Natural killer cell (primary cell): ENCODE measurements around the gene MATK. TPM values are rescaled to one million over a fixed set of nuclear protein-coding genes. Genes with fewer than 3 reads are reported as not detected.
A peak's percentile ranks its signal among the peaks of the same experiment; 100 is the strongest.

ENCODE experiments used
- ATAC-seq, 3 donors: fragments of 150-1000 bp in 2 of 3; fragments of 200-7000 bp in 1 of 3; cut with Tn5 transposase; 1 replicate in 1 of 3; 2 replicates in 2 of 3; pipeline ENCODE4 v1.10.0; 2021; ENCODE audit warnings: mild to moderate bottlenecking in 2 of 3, moderate library complexity in 2 of 3
- DNase-seq, 2 donors: peaks; one replicate each; pipeline versions ENCODE4 v3.0.0 to v3.0.0-alpha.2; 2013 to 2021; ENCODE audit warnings: mixed read lengths in 1 of 2
- H3K27ac ChIP-seq: one replicate; pipeline ENCODE4 v1.5.1; 2013; ENCODE audit warnings: mild to moderate bottlenecking, low read length
- H3K27me3 ChIP-seq: one replicate; pipeline ENCODE4 v1.6.1; 2013; ENCODE audit warnings: low read length; ENCODE audit not compliant: control insufficient read depth, insufficient read depth
- H3K36me3 ChIP-seq: one replicate; pipeline ENCODE4 v1.6.1; 2013; ENCODE audit warnings: low read length; ENCODE audit not compliant: control insufficient read depth, insufficient read depth
- H3K4me1 ChIP-seq: one replicate; pipeline ENCODE4 v1.6.1; 2013; ENCODE audit warnings: low read length; ENCODE audit not compliant: control insufficient read depth, insufficient read depth
- H3K4me3 ChIP-seq: one replicate; pipeline ENCODE4 v1.5.1; 2013; ENCODE audit warnings: low read length
- H3K9me3 ChIP-seq: one replicate; pipeline ENCODE4 v1.6.1; 2013; ENCODE audit warnings: low read length; ENCODE audit not compliant: control insufficient read depth, insufficient read depth
- H3K27ac Mint-ChIP-seq, 2 donors: one replicate each; pipeline ENCODE4 v1.8.0; 2022; ENCODE audit warnings: mild to moderate bottlenecking in 2 of 2, mixed read lengths in 2 of 2, moderate library complexity in 1 of 2
- H3K27me3 Mint-ChIP-seq, 2 donors: one replicate each; pipeline ENCODE4 v1.8.0; 2022; ENCODE audit warnings: low read depth in 2 of 2, mixed read lengths in 2 of 2
- H3K36me3 Mint-ChIP-seq: one replicate; pipeline ENCODE4 v1.8.0; 2022; ENCODE audit warnings: mixed read lengths
- H3K4me1 Mint-ChIP-seq, 2 donors: one replicate each; pipeline ENCODE4 v1.8.0; 2022; ENCODE audit warnings: mixed read lengths in 2 of 2
- H3K4me3 Mint-ChIP-seq: one replicate; pipeline ENCODE4 v1.8.0; 2022; ENCODE audit warnings: mild to moderate bottlenecking, moderate library complexity, mixed read lengths
- H3K9me3 Mint-ChIP-seq, 2 donors: one replicate each; pipeline ENCODE4 v1.8.0; 2022; ENCODE audit warnings: mixed read lengths in 2 of 2
- WGBS: methylation state at CpG from one replicate; pipeline ENCODE4 v1.1.7; 2013; ENCODE audit warnings: missing lambda C conversion rate; ENCODE audit not compliant: insufficient coverage; 5-methylcytosine and 5-hydroxymethylcytosine counted together
- intact Hi-C: fragments of 100-400 bp; cut with micrococcal nuclease; formaldehyde crosslinking; loops from one replicate; pipeline ENCODE4 v1.14.2; 2022
- total RNA-seq, 4 donors: library from RNA; stranded (reverse); fragments of 120-200 nt in 1 of 4; gene quantifications; one replicate each; pipeline versions ENCODE4 v1.2.3 to v1.2.4, GENCODE V29; 2013 to 2022
- TF ChIP-seq, protein P1 (sequence below): fragments of 200-600 bp; IDR thresholded peaks from one replicate; pipeline ENCODE4 v1.8.0; 2022; ENCODE audit warnings: antibody characterized with exemption

The MATK gene
- total RNA-seq, 3 donors from 2014 or later (not counting 1 experiment from before 2014, with no cell fraction given): 269 to 353 (median 317) TPM

DNA sequence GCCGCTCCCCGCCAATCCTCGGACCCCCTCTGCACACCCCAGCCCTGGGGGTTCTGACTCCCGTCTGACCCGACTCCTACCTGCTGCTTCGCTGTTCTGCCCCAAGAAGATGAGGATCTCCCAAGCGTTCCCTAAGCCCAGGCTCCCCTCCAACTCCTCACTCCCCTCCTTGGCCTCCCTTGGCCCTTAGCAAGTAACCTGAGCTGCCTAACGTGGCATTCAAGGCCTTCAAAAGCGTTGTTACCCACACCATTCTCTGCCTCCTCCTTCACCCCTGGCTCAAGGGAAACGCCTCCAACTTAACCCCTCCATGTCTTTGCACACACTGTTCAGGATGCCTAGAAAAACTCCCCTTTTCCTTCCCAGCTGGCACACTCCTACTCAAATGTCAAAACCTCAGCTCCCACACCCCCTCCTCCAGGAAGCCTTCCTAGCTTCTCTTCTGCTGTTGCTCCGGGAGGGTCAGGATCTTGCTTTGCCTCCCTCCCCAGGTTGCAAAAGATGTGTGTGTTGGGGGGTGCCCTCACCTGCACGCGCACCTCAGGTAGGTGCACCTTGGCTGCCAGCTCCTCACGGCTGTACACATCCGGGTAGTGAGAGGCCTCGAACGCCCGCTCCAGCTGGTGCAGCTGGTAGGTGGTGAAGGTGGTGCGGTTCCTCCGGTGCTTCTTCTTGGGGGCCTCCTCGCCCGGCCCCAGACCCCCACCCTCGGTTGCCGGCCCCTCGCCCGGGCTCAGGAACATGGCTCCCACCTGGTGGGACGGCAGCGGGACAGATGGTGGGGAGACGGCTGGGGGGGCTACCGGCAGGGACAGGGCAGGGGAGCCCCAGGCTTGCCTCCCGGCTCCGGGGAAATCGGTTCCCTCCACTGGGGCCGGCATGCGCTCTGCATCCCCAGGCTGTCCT, 14.9 kb downstream of the MATK start:
- no peak overlapping the region for H3K27ac Mint-ChIP-seq
- DNase-seq: no peak
- 92% methylated on average over 34 of the region's 35 CpGs for WGBS
- H3K27me3 ChIP-seq: no peaks in the 10 kb centered on the region
- no peak overlapping the region for H3K27ac ChIP-seq
- no peaks in the 10 kb centered on the region for H3K9me3 ChIP-seq
- no peak overlapping the region for H3K4me3 ChIP-seq
- no peaks in the 10 kb centered on the region for H3K27me3 Mint-ChIP-seq
- H3K4me3 Mint-ChIP-seq: no peak overlapping the region
- peaks cover 5% of the 10 kb centered on the region for H3K4me1 ChIP-seq
- TF ChIP-seq, protein P1, sequence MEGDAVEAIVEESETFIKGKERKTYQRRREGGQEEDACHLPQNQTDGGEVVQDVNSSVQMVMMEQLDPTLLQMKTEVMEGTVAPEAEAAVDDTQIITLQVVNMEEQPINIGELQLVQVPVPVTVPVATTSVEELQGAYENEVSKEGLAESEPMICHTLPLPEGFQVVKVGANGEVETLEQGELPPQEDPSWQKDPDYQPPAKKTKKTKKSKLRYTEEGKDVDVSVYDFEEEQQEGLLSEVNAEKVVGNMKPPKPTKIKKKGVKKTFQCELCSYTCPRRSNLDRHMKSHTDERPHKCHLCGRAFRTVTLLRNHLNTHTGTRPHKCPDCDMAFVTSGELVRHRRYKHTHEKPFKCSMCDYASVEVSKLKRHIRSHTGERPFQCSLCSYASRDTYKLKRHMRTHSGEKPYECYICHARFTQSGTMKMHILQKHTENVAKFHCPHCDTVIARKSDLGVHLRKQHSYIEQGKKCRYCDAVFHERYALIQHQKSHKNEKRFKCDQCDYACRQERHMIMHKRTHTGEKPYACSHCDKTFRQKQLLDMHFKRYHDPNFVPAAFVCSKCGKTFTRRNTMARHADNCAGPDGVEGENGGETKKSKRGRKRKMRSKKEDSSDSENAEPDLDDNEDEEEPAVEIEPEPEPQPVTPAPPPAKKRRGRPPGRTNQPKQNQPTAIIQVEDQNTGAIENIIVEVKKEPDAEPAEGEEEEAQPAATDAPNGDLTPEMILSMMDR: no peak
- intact Hi-C loops: no loop called here
- H3K9me3 Mint-ChIP-seq: no peaks in the 10 kb centered on the region
- H3K4me1 Mint-ChIP-seq: peaks cover 0 to 23% of the 10 kb centered on the region in 2 donors
- ATAC-seq: no peak
- peaks cover 22% of the 10 kb centered on the region for H3K36me3 ChIP-seq
- no peaks in the 10 kb centered on the region for H3K36me3 Mint-ChIP-seq

DNA sequence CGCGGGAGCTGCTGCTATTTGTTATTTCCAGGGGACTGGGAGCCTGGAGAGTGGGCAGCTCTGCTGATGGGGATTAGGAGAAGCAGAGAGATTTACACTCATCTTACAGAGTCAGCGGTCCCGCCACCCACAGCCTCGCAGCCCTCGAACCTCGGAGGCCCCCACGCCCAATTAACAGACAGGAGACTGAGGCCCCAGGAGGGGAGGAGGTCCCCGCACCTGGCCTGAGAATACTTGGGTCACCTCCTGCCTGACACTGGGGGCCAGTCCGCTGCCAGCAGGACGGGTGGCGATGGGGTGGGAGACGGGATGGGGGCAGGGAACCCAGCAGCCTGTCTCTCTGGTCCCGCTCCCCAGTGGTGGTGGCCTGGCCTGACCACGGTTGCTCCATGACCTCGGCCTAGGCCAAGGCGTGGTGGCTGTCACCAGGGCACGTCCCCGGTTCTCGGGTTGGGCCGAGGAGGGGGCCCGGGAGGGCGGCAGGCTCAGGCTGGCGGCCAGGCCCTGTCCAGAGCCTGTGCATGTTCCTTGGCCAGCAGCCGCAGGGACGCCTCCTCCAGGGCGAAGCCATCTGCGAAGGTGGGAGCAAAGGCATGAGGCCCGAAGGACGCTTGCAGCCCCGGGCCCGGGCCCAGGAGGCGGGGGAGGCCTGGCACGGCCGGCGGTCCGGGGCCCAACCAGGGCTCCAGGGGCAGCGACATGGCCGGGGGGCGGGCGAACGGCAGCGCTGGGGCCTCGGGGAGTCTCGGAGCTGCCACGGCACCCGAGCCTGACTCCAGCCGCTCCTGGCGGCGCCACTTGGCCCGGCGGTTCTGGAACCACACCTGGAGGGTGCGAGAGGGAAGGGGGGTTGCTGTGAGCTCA, 15.8 kb downstream of the MATK start:
- no peaks in the 10 kb centered on the region for H3K27me3 ChIP-seq
- H3K9me3 ChIP-seq: no peaks in the 10 kb centered on the region
- H3K4me3 ChIP-seq: no peak overlapping the region
- TF ChIP-seq, protein P1: no peak
- Mint-ChIP-seq H3K9me3 (no peaks in the 10 kb centered on the region), H3K4me3 (no peak overlapping the region), H3K4me1 (peaks cover 0 to 20% of the 10 kb centered on the region in 2 donors), H3K36me3 (no peaks in the 10 kb centered on the region), H3K27ac (no peak overlapping the region), H3K27me3 (no peaks in the 10 kb centered on the region)
- no peak overlapping the region for H3K27ac ChIP-seq
- DNase-seq (no peak), ATAC-seq (peak in 1 of 3 donors; percentile 11)
- intact Hi-C loops: no loop called here
- no peaks in the 10 kb centered on the region for H3K4me1 ChIP-seq
- peaks cover 24% of the 10 kb centered on the region for H3K36me3 ChIP-seq
- WGBS: 95% methylated on average over 53 of the region's 53 CpGs

GRCh38 chr19:3769494-3769893, 16.7 kb downstream of the MATK start:
- TF ChIP-seq, protein P1: no peak
- WGBS: 93% methylated on average over 17 of the region's 17 CpGs
- H3K36me3 Mint-ChIP-seq: no peaks in the 10 kb centered on the region
- H3K27ac Mint-ChIP-seq: no peak overlapping the region
- Histone ChIP-seq H3K4me1 (no peaks in the 10 kb centered on the region), H3K27me3 (no peaks in the 10 kb centered on the region), H3K27ac (no peak overlapping the region), H3K4me3 (no peak overlapping the region), H3K36me3 (peaks cover 29% of the 10 kb centered on the region), H3K9me3 (no peaks in the 10 kb centered on the region)
- H3K9me3 Mint-ChIP-seq: no peaks in the 10 kb centered on the region
- H3K27me3 Mint-ChIP-seq: no peaks in the 10 kb centered on the region
- DNase-seq: no peak
- intact Hi-C loops: no loop called here
- no peak for ATAC-seq
- peaks cover 0 to 20% of the 10 kb centered on the region in 2 donors for H3K4me1 Mint-ChIP-seq
- no peak overlapping the region for H3K4me3 Mint-ChIP-seq
